Brain microvascular endothelial cell (primary cell): Measurements from ENCODE around the gene MCM10.

Experiments used
- DNase-seq: peaks from one replicate; pipeline ENCODE4 v3.0.0-alpha.2; 2020
- H3K27ac ChIP-seq: fragments of 250-450 bp; sonication (Bioruptor Pico); 2 replicates; pipeline ENCODE4 v1.5.1; 2020; ENCODE audit warnings: mild to moderate bottlenecking, moderate library complexity
- H3K27me3 ChIP-seq: fragments of 250-450 bp; sonication (Bioruptor Pico); replicated peaks from 2 replicates; pipeline ENCODE4 v1.5.1; 2020; ENCODE audit warnings: mild to moderate bottlenecking
- H3K36me3 ChIP-seq: fragments of 250-450 bp; sonication (Bioruptor Pico); replicated peaks from 2 replicates; pipeline ENCODE4 v1.5.1; 2020; ENCODE audit warnings: mild to moderate bottlenecking
- H3K4me3 ChIP-seq: 2 replicates; pipeline ENCODE4 v1.5.1; 2011; ENCODE audit warnings: low read depth, mild to moderate bottlenecking, control low read depth, low read length, moderate library complexity
- CTCF ChIP-seq: IDR thresholded peaks from 2 replicates; pipeline ENCODE4 v1.5.1; 2011; ENCODE audit warnings: low read depth, mild to moderate bottlenecking, moderate library complexity, low read length, control low read depth, inconsistent platforms; ENCODE audit errors: missing control alignments
- in situ Hi-C: cut with HindIII; loops from 2 replicates; pipeline ENCODE4 v1.10.0; 2017; ENCODE audit warnings: low sequenced_read_pairs, low pct_ligation_motif_present

MCM10 gene

GRCh38 chr10:13222151-13222550, 60.8 kb downstream of the MCM10 start:
- in situ Hi-C loops: no loop called here
- no peaks in the 10 kb centered on the region for H3K27me3 ChIP-seq
- no peaks in the 10 kb centered on the region for H3K36me3 ChIP-seq
- no peak overlapping the region for H3K4me3 ChIP-seq
- no peak for DNase-seq
- no peak overlapping the region for H3K27ac ChIP-seq
- no peak for TF ChIP-seq CTCF

GRCh38 chr10:13222566-13222965, 61.2 kb downstream of the MCM10 start:
- DNase-seq: no peak
- in situ Hi-C loops: no loop called here
- Histone ChIP-seq H3K27ac (no peak overlapping the region), H3K4me3 (no peak overlapping the region), H3K36me3 (no peaks in the 10 kb centered on the region), H3K27me3 (no peaks in the 10 kb centered on the region)
- no peak for TF ChIP-seq CTCF

GRCh38 chr10:13223241-13223640, 61.9 kb downstream of the MCM10 start:
- H3K4me3 ChIP-seq: no peak overlapping the region
- DNase-seq: no peak
- no peaks in the 10 kb centered on the region for H3K36me3 ChIP-seq
- no peak for TF ChIP-seq CTCF
- no peaks in the 10 kb centered on the region for H3K27me3 ChIP-seq
- no peak overlapping the region for H3K27ac ChIP-seq
- in situ Hi-C loops: no loop called here

GRCh38 chr10:13224210-13224995, 63.0 kb downstream of the MCM10 start:
- in situ Hi-C loops: no loop called here
- no peaks in the 10 kb centered on the region for H3K27me3 ChIP-seq
- no peak for TF ChIP-seq CTCF

GRCh38 chr10:13225601-13226000, 64.2 kb downstream of the MCM10 start:
- TF ChIP-seq CTCF: no peak
- no peak overlapping the region for H3K4me3 ChIP-seq
- H3K27me3 ChIP-seq: no peaks in the 10 kb centered on the region
- DNase-seq: no peak
- in situ Hi-C loops: no loop called here
- H3K27ac ChIP-seq: no peak overlapping the region
- no peaks in the 10 kb centered on the region for H3K36me3 ChIP-seq

More at GRCh38 chr10:13224210-13224995, 63.0 kb downstream of the MCM10 start:
- Histone ChIP-seq H3K36me3 (no peaks in the 10 kb centered on the region), H3K4me3 (no peak overlapping the region), H3K27ac (no peak overlapping the region)
- DNase-seq: no peak

GRCh38 chr10:13227031-13227430, 65.7 kb downstream of the MCM10 start:
- H3K4me3 ChIP-seq: no peak overlapping the region
- H3K27ac ChIP-seq: no peak overlapping the region
- no peak for DNase-seq
- in situ Hi-C loops: no loop called here
- H3K27me3 ChIP-seq: peaks cover 3% of the 10 kb centered on the region
- no peak for TF ChIP-seq CTCF
- no peaks in the 10 kb centered on the region for H3K36me3 ChIP-seq
